HAP-1 (cell line): ENCODE measurements around the gene AGAP1.

Experiments
- DNase-seq, 2 experiments: peaks; one replicate each; pipeline ENCODE4 v3.0.0-alpha.2; 2016 to 2020; ENCODE audit warnings: low spot score in 2 of 2
- H3K27me3 ChIP-seq: fragments of 250-450 bp; sonication (Bioruptor Pico); 2 replicates; pipeline ENCODE4 v1.5.1; 2020; ENCODE audit warnings: low read depth, mild to moderate bottlenecking, moderate library complexity
- H3K36me3 ChIP-seq: fragments of 250-450 bp; sonication (Bioruptor Pico); replicated peaks from 2 replicates; pipeline ENCODE4 v1.5.1; 2020; ENCODE audit warnings: mild to moderate bottlenecking
- H3K4me1 ChIP-seq: fragments of 250-450 bp; sonication (Bioruptor Pico); 2 replicates; pipeline ENCODE4 v1.5.1; 2020; ENCODE audit warnings: mild to moderate bottlenecking
- H3K4me3 ChIP-seq: fragments of 250-450 bp; sonication (Bioruptor Pico); 2 replicates; pipeline ENCODE4 v1.5.1; 2020; ENCODE audit warnings: mild to moderate bottlenecking, moderate library complexity
- H3K9me3 ChIP-seq: fragments of 250-450 bp; sonication (Bioruptor Pico); 2 replicates; pipeline ENCODE4 v1.5.1; 2020; ENCODE audit warnings: mild to moderate bottlenecking, moderate library complexity
- in situ Hi-C: fragments of 300-500 bp; cut with MboI; formaldehyde crosslinking; loops from 3 replicates; pipeline ENCODE4 v1.14.3; 2020; ENCODE audit warnings: low sequenced_read_pairs, inconsistent platforms, mixed read lengths

The AGAP1 gene

DNA sequence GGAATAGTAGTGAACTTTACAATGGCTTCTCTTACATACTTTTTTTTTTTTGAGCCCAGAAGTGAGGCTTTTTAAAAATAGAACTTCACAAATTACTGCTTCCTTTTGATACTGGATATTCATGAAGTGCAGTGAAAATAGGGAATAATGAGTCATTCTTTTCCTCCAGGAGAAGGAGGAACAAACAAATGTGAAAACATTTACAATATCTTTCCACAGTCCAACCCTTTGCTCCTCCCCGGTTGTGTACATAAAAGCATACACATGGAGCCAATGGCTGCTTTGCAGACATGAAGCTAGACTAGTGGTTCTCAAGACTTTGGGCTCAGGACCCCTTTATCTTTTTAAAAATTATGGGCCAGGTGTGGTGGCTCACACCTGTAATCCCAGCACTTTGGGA is 407.4 kb downstream of the AGAP1 start:
- H3K36me3 ChIP-seq = no peaks in the 10 kb centered on the region
- H3K27me3 ChIP-seq = no peaks in the 10 kb centered on the region
- H3K4me1 ChIP-seq = no peaks in the 10 kb centered on the region
- no peaks in the 10 kb centered on the region for H3K9me3 ChIP-seq
- DNase-seq = no peak
- in situ Hi-C loops = no loop called here
- H3K4me3 ChIP-seq = no peak overlapping the region

DNA sequence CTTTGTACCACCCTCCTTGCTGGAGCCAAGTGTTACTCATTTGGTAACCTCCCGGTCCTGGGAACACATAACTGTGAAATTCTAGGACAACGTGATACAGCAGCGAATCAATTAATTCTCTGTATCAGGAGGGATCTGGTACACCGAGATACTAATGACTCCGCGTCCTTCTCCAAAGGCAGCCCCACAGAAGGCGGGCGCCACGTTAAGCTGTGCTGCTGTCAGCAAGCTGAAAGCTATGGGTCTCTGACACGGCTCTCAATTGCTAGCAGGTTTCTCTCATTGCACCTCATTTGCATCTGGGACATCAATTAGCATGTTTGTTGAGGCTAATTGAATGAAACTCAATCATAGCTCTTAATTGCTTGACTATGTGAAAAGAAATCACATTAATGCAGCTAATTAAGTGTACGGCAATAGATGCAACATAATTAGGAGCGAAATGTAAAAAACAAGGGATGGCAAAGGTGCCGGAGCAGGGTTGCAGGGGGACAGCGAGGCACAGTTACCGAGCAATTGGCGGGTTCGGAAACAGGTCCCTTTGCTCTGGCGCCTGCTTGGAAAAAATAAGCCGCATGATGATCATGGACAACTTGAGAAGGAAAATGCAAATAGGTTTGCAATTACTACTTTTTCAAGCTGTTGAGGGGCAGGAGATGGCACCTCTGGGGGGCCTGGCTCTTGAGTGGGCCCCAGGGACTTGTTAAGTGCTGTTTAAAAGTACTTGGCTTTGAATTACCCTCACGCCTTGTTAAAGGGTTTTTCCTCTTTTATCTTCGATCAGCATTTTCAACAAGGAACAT is 410.1 kb downstream of the AGAP1 start:
- no peak for DNase-seq
- H3K9me3 ChIP-seq = no peaks in the 10 kb centered on the region
- H3K4me1 ChIP-seq = no peaks in the 10 kb centered on the region
- H3K27me3 ChIP-seq = no peaks in the 10 kb centered on the region
- H3K4me3 ChIP-seq = no peak overlapping the region
- H3K36me3 ChIP-seq = no peaks in the 10 kb centered on the region
- in situ Hi-C loops = no loop called here

DNA sequence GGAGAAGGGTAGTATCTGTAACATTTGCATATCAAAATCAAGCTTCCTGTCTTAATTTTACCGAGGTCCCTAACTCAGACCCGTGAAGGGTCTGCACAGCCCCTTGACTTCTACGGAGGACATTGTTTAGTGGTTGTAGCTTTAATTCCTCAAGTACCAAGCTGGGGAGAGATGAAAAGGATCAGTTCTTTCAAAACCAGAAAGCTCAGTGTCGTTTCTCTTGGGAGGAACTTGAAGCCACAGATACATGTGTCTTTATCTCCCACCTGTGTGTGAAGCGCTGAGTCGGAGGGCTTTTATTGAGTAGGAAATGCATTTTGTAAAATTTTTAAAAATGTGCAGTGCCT is 410.7 kb downstream of the AGAP1 start:
- DNase-seq = no peak
- Histone ChIP-seq H3K27me3 (no peaks in the 10 kb centered on the region), H3K36me3 (no peaks in the 10 kb centered on the region), H3K4me3 (no peak overlapping the region), H3K9me3 (no peaks in the 10 kb centered on the region), H3K4me1 (no peaks in the 10 kb centered on the region)
- in situ Hi-C loops = no loop called here

DNA sequence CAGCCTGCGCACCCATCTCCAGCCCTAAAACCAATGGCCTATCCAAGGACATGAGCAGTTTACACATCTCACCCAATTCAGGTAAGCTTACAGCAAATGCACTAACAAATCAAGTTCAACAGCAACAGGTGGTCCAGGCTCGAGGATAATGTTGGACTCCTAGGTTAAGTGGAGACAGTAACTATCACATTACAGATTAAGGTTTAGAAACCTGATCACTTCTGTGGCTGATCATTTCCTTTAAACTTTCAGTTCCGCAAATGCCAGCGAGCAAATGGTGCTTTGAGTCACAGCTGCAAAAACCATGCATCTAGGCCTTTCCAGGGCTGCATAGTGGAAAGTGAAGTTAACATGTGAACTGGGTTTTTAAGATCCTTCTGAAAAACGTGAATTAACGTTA is 415.0 kb downstream of the AGAP1 start:
- no peaks in the 10 kb centered on the region for H3K27me3 ChIP-seq
- in situ Hi-C loops = no loop called here
- no peak for DNase-seq
- no peaks in the 10 kb centered on the region for H3K36me3 ChIP-seq
- no peak overlapping the region for H3K4me3 ChIP-seq
- H3K4me1 ChIP-seq = no peaks in the 10 kb centered on the region
- H3K9me3 ChIP-seq = no peaks in the 10 kb centered on the region

DNA sequence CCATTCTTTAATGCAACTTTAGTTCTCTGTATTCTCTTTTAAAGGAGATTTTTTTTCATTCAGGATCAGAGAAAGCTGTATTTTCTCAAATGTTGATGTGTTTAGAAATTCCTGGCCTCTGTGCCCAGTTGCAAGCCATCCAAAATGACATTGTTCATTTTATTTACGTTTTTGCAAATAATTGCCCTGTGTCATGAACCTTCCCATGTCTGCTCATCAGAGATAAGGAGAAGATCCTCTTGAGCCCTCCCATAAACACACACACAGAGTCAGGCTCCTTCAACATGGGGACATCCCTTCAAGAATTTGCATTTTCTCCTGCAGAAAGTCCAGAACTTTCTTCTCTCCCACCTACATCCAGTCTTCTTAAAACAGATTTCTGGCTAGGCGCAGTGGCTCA is 415.5 kb downstream of the AGAP1 start:
- no peaks in the 10 kb centered on the region for H3K4me1 ChIP-seq
- H3K4me3 ChIP-seq = no peak overlapping the region
- H3K9me3 ChIP-seq = no peaks in the 10 kb centered on the region
- in situ Hi-C loops = no loop called here
- H3K27me3 ChIP-seq = no peaks in the 10 kb centered on the region
- H3K36me3 ChIP-seq = no peaks in the 10 kb centered on the region
- DNase-seq = no peak

DNA sequence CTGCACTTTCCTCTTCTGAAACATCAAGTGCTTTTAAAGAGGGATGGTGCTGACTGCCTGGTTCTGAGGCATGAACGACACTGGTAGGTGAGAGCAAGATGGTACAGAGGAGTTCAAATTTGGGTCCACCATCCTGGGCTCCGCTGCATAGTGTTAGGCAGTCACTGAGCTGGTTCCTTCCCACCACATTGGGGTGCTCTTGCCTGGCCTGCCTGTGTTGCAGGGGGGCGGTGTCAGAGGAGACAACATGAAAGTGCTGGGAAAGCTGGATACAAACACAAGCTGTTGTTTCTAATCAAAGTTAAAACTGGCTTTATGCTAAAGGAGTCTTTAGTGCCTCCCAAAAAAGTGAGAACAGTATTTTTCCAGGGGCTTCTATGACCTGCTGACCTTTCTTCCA is 416.2 kb downstream of the AGAP1 start:
- H3K27me3 ChIP-seq = no peaks in the 10 kb centered on the region
- H3K4me3 ChIP-seq = no peak overlapping the region
- H3K4me1 ChIP-seq = no peaks in the 10 kb centered on the region
- H3K9me3 ChIP-seq = no peaks in the 10 kb centered on the region
- DNase-seq = no peak
- no peaks in the 10 kb centered on the region for H3K36me3 ChIP-seq
- in situ Hi-C loops = no loop called here

DNA sequence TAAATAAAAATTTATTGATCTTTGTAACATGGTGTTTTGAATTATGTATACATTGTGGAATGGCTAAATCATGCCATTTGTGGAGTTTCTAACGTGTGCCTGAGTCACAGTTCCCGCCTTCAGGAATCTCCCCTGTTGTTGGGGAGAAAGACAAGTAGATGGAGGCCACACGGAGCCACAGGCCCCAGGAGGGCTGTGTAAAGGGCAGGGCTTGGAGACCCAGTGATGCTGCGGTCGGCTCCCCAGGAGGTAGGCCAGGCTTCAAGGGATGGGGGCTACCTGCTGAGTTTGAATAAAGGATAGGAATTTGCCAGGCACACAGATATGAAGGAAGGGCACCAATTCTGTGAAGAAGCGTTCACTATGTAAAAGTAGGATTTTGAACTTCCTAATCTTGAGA is 417.3 kb downstream of the AGAP1 start:
- Histone ChIP-seq H3K9me3 (no peaks in the 10 kb centered on the region), H3K36me3 (no peaks in the 10 kb centered on the region), H3K4me3 (no peak overlapping the region), H3K4me1 (no peaks in the 10 kb centered on the region), H3K27me3 (no peaks in the 10 kb centered on the region)
- in situ Hi-C loops = no loop called here
- no peak for DNase-seq

DNA sequence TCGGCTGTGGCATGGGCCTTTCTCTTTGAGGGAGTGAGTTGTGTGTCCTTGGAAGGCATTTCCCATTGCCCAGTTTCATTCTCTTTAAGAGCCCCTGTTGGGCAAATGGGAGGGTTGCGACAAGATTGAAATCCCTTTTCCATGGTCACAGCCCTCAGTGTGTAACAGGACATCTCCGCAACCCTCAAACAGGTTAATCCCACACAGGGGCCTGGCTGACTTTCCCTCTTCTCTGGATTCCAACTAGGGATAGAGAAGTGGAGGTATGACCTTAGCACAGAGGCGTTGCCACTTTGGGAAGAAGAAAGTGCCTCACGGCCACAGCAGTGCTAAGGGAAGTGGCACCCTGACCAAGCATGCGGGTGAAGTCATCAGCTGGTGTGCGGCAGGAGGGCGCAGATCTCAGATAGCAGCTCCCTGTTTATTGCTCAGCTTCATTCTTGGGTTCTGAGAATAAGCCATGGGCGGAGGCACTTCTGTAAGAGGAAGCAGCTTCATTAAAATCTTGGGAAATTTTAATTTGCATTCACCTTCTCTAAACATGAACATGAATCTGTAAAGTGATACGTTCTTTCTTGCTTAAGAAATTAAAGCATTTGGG is 417.9 kb downstream of the AGAP1 start:
- Histone ChIP-seq H3K36me3 (no peaks in the 10 kb centered on the region), H3K4me3 (no peak overlapping the region), H3K9me3 (no peaks in the 10 kb centered on the region), H3K4me1 (no peaks in the 10 kb centered on the region), H3K27me3 (no peaks in the 10 kb centered on the region)
- in situ Hi-C loops = no loop called here
- no peak for DNase-seq

DNA sequence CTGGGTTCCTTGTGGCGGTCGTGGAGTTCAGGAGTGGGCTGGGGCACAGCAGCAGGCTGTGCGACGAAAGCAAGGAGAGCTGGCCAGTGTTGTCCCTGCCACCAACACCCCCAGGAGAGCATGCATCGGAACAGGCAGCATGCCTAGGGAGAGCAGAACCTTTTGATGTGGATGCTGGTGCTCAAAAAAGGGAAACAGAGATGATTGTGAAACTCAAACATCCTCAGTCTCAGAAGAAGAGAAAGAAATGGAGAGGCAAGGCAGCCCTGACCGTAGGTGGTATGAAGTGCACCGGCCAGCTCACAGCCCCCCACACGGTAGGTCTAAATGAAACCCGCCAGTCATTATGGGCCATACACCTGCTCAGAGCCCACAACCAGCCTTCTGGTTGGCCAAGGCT is 420.9 kb downstream of the AGAP1 start:
- no peak for DNase-seq
- no peak overlapping the region for H3K4me3 ChIP-seq
- in situ Hi-C loops = no loop called here
- no peaks in the 10 kb centered on the region for H3K27me3 ChIP-seq
- H3K9me3 ChIP-seq = no peaks in the 10 kb centered on the region
- no peaks in the 10 kb centered on the region for H3K4me1 ChIP-seq
- no peaks in the 10 kb centered on the region for H3K36me3 ChIP-seq

DNA sequence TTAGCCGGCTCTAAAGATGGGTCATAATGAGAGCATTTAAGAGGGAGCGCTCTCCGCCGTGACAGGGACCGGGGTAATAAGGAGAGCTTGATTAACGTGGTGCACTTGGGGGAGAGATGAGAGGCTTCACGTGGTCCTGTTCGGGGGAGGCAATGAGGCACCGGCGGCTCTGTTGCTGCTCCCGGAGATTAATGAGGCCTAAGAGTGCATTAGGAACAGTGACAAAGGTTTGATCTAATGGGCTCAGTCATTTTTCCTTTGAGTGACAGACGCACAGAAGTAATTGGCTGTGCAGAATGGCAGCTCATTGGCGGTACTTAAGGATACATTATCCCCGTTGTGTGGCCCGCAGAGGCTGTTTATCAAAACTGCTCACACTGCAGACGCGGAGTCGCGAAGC is 423.7 kb downstream of the AGAP1 start:
- Histone ChIP-seq H3K4me3 (no peak overlapping the region), H3K4me1 (no peaks in the 10 kb centered on the region), H3K9me3 (no peaks in the 10 kb centered on the region), H3K36me3 (no peaks in the 10 kb centered on the region), H3K27me3 (no peaks in the 10 kb centered on the region)
- in situ Hi-C loops = no loop called here
- no peak for DNase-seq

DNA sequence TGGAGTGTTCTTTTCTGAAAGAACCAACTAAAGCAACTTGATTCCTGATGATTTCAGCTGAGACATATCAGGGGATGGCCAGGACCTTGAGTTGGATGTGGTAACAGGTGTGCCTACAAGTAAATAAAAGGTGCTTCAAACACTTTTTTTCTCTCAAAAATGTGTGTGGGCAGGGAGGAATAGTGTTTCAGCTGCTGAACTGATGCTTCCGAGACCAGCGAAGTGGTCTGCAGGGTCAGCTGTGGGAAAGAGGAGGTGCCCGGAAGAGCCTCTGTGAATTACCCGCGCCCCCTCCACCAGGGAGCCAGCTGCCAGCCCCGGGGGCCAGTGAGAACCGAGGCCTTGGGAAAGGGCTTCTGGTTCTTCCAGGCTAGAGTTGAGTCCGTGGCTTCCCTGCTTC is 425.0 kb downstream of the AGAP1 start:
- no peak for DNase-seq
- H3K9me3 ChIP-seq = no peaks in the 10 kb centered on the region
- H3K4me3 ChIP-seq = no peak overlapping the region
- H3K36me3 ChIP-seq = no peaks in the 10 kb centered on the region
- in situ Hi-C loops = no loop called here
- H3K4me1 ChIP-seq = no peaks in the 10 kb centered on the region
- H3K27me3 ChIP-seq = no peaks in the 10 kb centered on the region

DNA sequence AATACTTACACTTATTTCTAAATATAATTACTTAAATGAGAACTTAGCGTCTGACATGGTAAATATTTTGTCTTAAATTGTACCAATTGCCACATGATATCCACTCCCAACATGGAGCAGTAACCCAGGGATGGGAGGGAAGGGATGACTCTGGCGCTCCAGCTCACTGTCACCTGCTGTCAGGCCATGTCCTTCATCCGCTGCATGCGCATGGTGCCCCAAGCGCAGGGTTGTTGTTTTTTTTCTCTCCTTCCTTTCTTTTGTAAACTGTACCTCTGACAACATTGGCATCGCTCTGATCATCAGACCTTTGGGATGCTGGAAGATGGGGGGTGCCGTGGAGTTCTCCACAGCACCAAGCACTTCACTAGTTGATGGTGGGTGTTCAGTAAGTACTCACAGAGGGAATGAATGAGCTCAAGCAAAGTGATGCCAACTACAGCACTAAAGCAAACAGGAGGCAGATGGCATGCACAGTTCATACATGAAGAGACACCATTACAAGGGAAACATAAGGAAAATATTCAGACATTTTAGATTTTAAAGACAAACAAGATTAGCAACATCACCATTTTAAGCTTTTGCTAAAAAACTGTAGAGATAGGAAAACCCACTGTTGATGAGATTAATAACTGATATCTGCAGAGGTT is 426.5 kb downstream of the AGAP1 start:
- H3K4me3 ChIP-seq = no peak overlapping the region
- DNase-seq = no peak
- in situ Hi-C loops = no loop called here

DNA sequence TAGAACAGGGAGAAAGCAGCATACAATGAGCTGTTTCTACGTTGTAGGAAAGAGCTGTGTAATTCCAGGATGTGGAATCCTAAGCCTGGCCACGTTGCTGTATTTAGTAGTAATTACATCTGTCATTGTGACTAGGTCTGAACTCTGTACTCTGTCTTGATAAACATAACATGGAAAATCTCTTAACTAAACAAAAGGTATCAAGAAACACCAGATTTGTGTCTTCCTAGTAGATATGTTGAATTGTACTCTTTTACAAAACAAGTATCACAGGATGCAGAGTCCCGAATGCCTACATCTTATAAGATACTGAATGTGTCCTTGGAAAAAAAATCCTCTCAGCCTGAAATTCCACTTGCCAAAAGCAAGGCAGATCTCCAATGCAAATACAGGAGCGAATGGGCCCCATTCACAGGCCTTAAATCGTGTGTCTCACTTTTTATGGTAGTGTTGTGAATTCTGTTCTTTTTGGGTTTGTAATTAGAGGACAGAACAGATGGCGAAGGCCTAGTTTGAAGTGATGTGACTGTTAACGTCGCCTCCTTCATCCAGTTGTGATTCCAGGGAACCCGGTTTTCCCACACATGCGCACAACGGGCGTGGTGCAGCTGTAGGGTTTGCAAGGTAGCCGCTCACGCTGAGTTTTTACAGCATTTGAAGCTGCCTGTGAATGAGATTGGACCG is 427.8 kb downstream of the AGAP1 start:
- H3K4me1 ChIP-seq = no peaks in the 10 kb centered on the region
- H3K36me3 ChIP-seq = no peaks in the 10 kb centered on the region
- no peaks in the 10 kb centered on the region for H3K9me3 ChIP-seq
- in situ Hi-C loops = no loop called here
- H3K27me3 ChIP-seq = no peaks in the 10 kb centered on the region
- H3K4me3 ChIP-seq = no peak overlapping the region
- DNase-seq = no peak

More for the DNA sequence above, 426.5 kb downstream of the AGAP1 start:
- Histone ChIP-seq H3K27me3 (no peaks in the 10 kb centered on the region), H3K36me3 (no peaks in the 10 kb centered on the region), H3K9me3 (no peaks in the 10 kb centered on the region), H3K4me1 (no peaks in the 10 kb centered on the region)

DNA sequence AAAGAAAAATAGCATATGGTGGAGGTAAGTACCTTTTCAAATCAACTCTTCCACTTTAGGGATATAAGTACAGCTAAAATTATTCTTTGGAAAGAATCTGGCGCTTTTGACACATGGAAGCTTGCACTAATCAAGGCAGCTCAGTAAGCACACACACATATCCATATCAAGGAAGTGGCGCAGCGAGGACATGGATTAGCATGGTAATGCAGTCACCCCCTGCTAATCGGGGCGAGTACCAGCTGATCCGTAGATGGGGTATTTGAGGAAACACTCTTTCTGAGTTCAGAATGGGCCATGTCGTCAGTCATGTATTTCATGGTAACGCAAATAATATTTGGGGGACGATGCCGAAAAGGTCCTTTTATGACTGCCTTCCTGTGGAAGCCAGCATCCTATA is 429.0 kb downstream of the AGAP1 start:
- Histone ChIP-seq H3K27me3 (no peaks in the 10 kb centered on the region), H3K9me3 (no peaks in the 10 kb centered on the region), H3K4me3 (no peak overlapping the region), H3K36me3 (no peaks in the 10 kb centered on the region), H3K4me1 (no peaks in the 10 kb centered on the region)
- in situ Hi-C loops = no loop called here
- DNase-seq = no peak
